IMR-90 (cell line): Measurements from ENCODE around the gene PTGDR. TPM values are rescaled to one million over a fixed set of nuclear protein-coding genes. Genes with fewer than 3 reads are reported as not detected.

ENCODE experiments used
- ATAC-seq: fragments of 200-7000 bp; cut with Tn5 transposase; 2 replicates; pipeline ENCODE4 v1.9.1; 2020; ENCODE audit warnings: low read depth, mild to moderate bottlenecking, moderate library complexity
- BruUV-seq: library from RNA; stranded (reverse); fragments of 400-500 nt; replicated peaks from 2 replicates; lab custom pipeline; 2021; lab: Mats Ljungman, UMichigan
- CTCF ChIA-PET: fragments of 300-600 bp; formaldehyde crosslinking; extraction: SDS; loops from one replicate; lab custom pipeline; 2021; ENCODE audit warnings: antibody characterized with exemption; lab: Yijun Ruan, JAX
- POLR2A ChIA-PET: fragments of 300-600 bp; sonication (Branson Sonifier 250); formaldehyde crosslinking; loops from one replicate; lab custom pipeline; 2022; ENCODE audit warnings: antibody characterized with exemption; ENCODE audit not compliant: unreplicated experiment; lab: Charles Lee
- DNase-seq: peaks from one replicate; pipeline ENCODE4 v3.0.0; 2013
- H2AFZ ChIP-seq: replicated peaks from 2 replicates; pipeline ENCODE3; 2013; ENCODE audit warnings: low read length, mild to moderate bottlenecking; ENCODE audit not compliant: poor library complexity
- H2AK5ac ChIP-seq: 2 replicates; pipeline ENCODE4 v1.6.1; 2013; ENCODE audit warnings: low read depth, low read length, inconsistent platforms
- H2AK9ac ChIP-seq: replicated peaks from 2 replicates; pipeline ENCODE3; 2013; ENCODE audit warnings: mild to moderate bottlenecking, low read depth, low read length, moderate library complexity; ENCODE audit not compliant: poor library complexity
- H2BK120ac ChIP-seq: 2 replicates; pipeline ENCODE4 v1.6.1; 2013; ENCODE audit warnings: low read depth, low read length, inconsistent platforms
- H2BK15ac ChIP-seq: 3 replicates; pipeline ENCODE4 v1.6.1; 2013; ENCODE audit warnings: low read depth, low read length, inconsistent platforms
- H2BK20ac ChIP-seq: 2 replicates; pipeline ENCODE4 v1.6.1; 2013; ENCODE audit warnings: low read depth, mild to moderate bottlenecking, inconsistent platforms, low read length, moderate library complexity
- H2BK5ac ChIP-seq: 2 replicates; pipeline ENCODE4 v1.6.1; 2013; ENCODE audit warnings: mild to moderate bottlenecking, low read depth, low read length, inconsistent platforms; ENCODE audit not compliant: poor library complexity, severe bottlenecking
- H3K14ac ChIP-seq: replicated peaks from 2 replicates; pipeline ENCODE4 v1.6.1; 2013; ENCODE audit warnings: low read depth, low read length, inconsistent platforms
- H3K18ac ChIP-seq: 2 replicates; pipeline ENCODE4 v1.6.1; 2013; ENCODE audit warnings: low read depth, low read length, control low read depth
- H3K23ac ChIP-seq: 2 replicates; pipeline ENCODE4 v1.6.1; 2013; ENCODE audit warnings: low read depth, low read length, inconsistent platforms
- H3K27ac ChIP-seq: 2 replicates; pipeline ENCODE4 v1.5.1; 2013; ENCODE audit warnings: mild to moderate bottlenecking, control low read depth, low read length; ENCODE audit not compliant: insufficient read depth
- H3K27me3 ChIP-seq: 2 replicates; pipeline ENCODE4 v1.6.1; 2013; ENCODE audit warnings: low read length; ENCODE audit not compliant: control insufficient read depth, insufficient read depth
- H3K36me3 ChIP-seq: 2 replicates; pipeline ENCODE4 v1.6.1; 2013; ENCODE audit warnings: low read length, mixed read lengths; ENCODE audit not compliant: control insufficient read depth, insufficient read depth
- H3K4ac ChIP-seq: 2 replicates; pipeline ENCODE4 v1.6.1; 2013; ENCODE audit warnings: low read depth, low read length, inconsistent platforms
- H3K4me1 ChIP-seq: 2 replicates; pipeline ENCODE4 v1.6.1; 2013; ENCODE audit warnings: low read length, mixed read lengths; ENCODE audit not compliant: control insufficient read depth, insufficient read depth
- H3K4me2 ChIP-seq: 2 replicates; pipeline ENCODE4 v1.6.1; 2013; ENCODE audit warnings: low read depth, mild to moderate bottlenecking, control low read depth, low read length, moderate library complexity
- H3K4me3 ChIP-seq: 2 replicates; pipeline ENCODE4 v1.5.1; 2013; ENCODE audit warnings: low read depth, mild to moderate bottlenecking, control low read depth, low read length, moderate library complexity; ENCODE audit not compliant: insufficient read depth
- H3K56ac ChIP-seq: 2 replicates; pipeline ENCODE4 v1.6.1; 2013; ENCODE audit warnings: low read length, inconsistent platforms; ENCODE audit not compliant: insufficient read depth; ENCODE audit errors: extremely low read depth
- H3K79me1 ChIP-seq, 2 experiments: 2 replicates each; pipeline ENCODE4 v1.6.1; 2013; ENCODE audit warnings: low read length in 2 of 2, inconsistent platforms in 1 of 2, low read depth in 1 of 2
- H3K9ac ChIP-seq: 2 replicates; pipeline ENCODE4 v1.6.1; 2013; ENCODE audit warnings: low read depth, low read length, control low read depth
- H3K9me1 ChIP-seq: 2 replicates; pipeline ENCODE4 v1.6.1; 2013; ENCODE audit warnings: low read length, inconsistent platforms; ENCODE audit not compliant: insufficient read depth
- H3K9me3 ChIP-seq: 2 replicates; pipeline ENCODE4 v1.6.1; 2013; ENCODE audit warnings: low read length; ENCODE audit not compliant: control insufficient read depth, insufficient read depth
- H4K20me1 ChIP-seq: 2 replicates; pipeline ENCODE4 v1.6.1; 2013; ENCODE audit warnings: low read length, inconsistent platforms; ENCODE audit not compliant: insufficient read depth
- H4K5ac ChIP-seq: 2 replicates; pipeline ENCODE4 v1.6.1; 2013; ENCODE audit warnings: mild to moderate bottlenecking, low read depth, low read length, control low read depth
- H4K8ac ChIP-seq, 2 experiments: 2 replicates each; pipeline ENCODE4 v1.6.1; 2013; ENCODE audit warnings: low read depth in 2 of 2, low read length in 2 of 2, control low read depth in 1 of 2, inconsistent platforms in 1 of 2
- H4K91ac ChIP-seq: 2 replicates; pipeline ENCODE4 v1.6.1; 2013; ENCODE audit warnings: low read depth, low read length, inconsistent platforms; ENCODE audit not compliant: insufficient read depth
- CEBPB ChIP-seq: IDR thresholded peaks from 2 replicates; pipeline ENCODE4 v1.6.1; 2012; ENCODE audit warnings: low read depth, low read length, improper control_type of control experiment
- CHD1 ChIP-seq: IDR thresholded peaks from 2 replicates; pipeline ENCODE4 v1.6.1; 2012; ENCODE audit warnings: low read depth, low read length, improper control_type of control experiment
- FOS ChIP-seq: fragments of 150-350 bp; IDR thresholded peaks from 2 replicates; pipeline ENCODE4 v1.6.1; 2016; ENCODE audit warnings: low read depth, low read length
- MAFK ChIP-seq: IDR thresholded peaks from 2 replicates; pipeline ENCODE4 v1.6.1; 2012; ENCODE audit warnings: low read depth, low read length, improper control_type of control experiment
- MAZ ChIP-seq: IDR thresholded peaks from 2 replicates; pipeline ENCODE4 v1.6.1; 2012; ENCODE audit warnings: low read depth, mild to moderate bottlenecking, low read length, improper control_type of control experiment, moderate library complexity, borderline replicate concordance
- RAD21 ChIP-seq: IDR thresholded peaks from 2 replicates; pipeline ENCODE4 v1.6.1; 2012; ENCODE audit warnings: low read length, improper control_type of control experiment
- RCOR1 ChIP-seq: IDR thresholded peaks from 2 replicates; pipeline ENCODE4 v1.6.1; 2012; ENCODE audit warnings: mild to moderate bottlenecking, low read length, improper control_type of control experiment; ENCODE audit not compliant: insufficient replicate concordance
- SMC3 ChIP-seq: fragments of 150-350 bp; IDR thresholded peaks from 2 replicates; pipeline ENCODE4 v1.6.1; 2016; ENCODE audit warnings: low read depth, mild to moderate bottlenecking, antibody characterized with exemption, low read length, moderate library complexity
- USF2 ChIP-seq: fragments of 150-350 bp; IDR thresholded peaks from 2 replicates; pipeline ENCODE4 v1.6.1; 2017; ENCODE audit warnings: mild to moderate bottlenecking, antibody characterized with exemption, low read length, low read depth
- WGBS, 2 experiments: methylation state at CpG; one replicate each; pipeline versions ENCODE4 v1.1.5 to v1.1.7; 2013; ENCODE audit warnings: missing lambda C conversion rate in 2 of 2; ENCODE audit not compliant: insufficient read length in 1 of 2; ENCODE audit errors: extremely low coverage in 2 of 2; 5-methylcytosine and 5-hydroxymethylcytosine counted together
- dilution Hi-C: fragments of 300-500 bp; cut with HindIII; formaldehyde crosslinking; loops from one replicate; pipeline ENCODE4 v1.14.3; 2018; ENCODE audit warnings: low sequenced_read_pairs; ENCODE audit not compliant: unreplicated experiment
- in situ Hi-C: fragments of 300-500 bp; cut with MboI; formaldehyde crosslinking; loops from 3 replicates; pipeline ENCODE4 v1.14.3; 2019; ENCODE audit warnings: low sequenced_read_pairs, inconsistent platforms, mixed read lengths
- intact Hi-C: fragments of 100-400 bp; cut with micrococcal nuclease; formaldehyde crosslinking; loops from 2 replicates; pipeline ENCODE4 v1.10.0; 2022
- polyA plus RNA-seq, 3 experiments: library from polyadenylated mRNA; depleted of rRNA; stranded (reverse); fragments of >200 nt; gene quantifications; 2 replicates each; pipeline ENCODE4 v1.2.3, GENCODE V29; 2012; ENCODE audit warnings: low replicate concordance in 1 of 3
- total RNA-seq: library from RNA; depleted of rRNA; stranded (reverse); fragments of >200 nt; gene quantifications from 2 replicates; pipeline ENCODE4 v1.2.3, GENCODE V29; 2012

PTGDR gene
- total and polyA plus RNA-seq, 2 of the 4 experiments (the other 2 are of a cell fraction) = not detected

- Histone ChIP-seq H3K4me2 (peak overlapping the region; percentile 91), H3K4me1 (peaks cover 8% of the 10 kb centered on the region), H3K36me3 (peaks cover 4% of the 10 kb centered on the region; the same call in 1 of the 2 replicates), H4K8ac (peak overlapping the region; percentile 56 to 87), H3K4ac (peak overlapping the region; percentile 89), H2BK20ac (peak overlapping the region; percentile 92), H3K27ac (peak overlapping the region; percentile 86), H3K9me3 (no peaks in the 10 kb centered on the region), H3K79me1 (peaks cover 15 to 67% of the 10 kb centered on the region in 2 experiments; a peak in 3 of 4 replicates), H2AK9ac (peak overlapping the region; percentile 58), H3K27me3 (no peaks in the 10 kb centered on the region), H4K5ac (peak overlapping the region; percentile 59; the same call in 1 of the 2 replicates), H3K18ac (peak overlapping the region; percentile 92), H4K20me1 (peaks cover 5% of the 10 kb centered on the region), H3K9me1 (peaks cover 4% of the 10 kb centered on the region; the same call in 1 of the 2 replicates), H3K9ac (peak overlapping the region; percentile 95), H2BK15ac (peak overlapping the region; percentile 93), H3K14ac (peak overlapping the region; percentile 93), H3K56ac (peak overlapping the region; percentile 81), H2AK5ac (peak overlapping the region; percentile 80; the same call in 1 of the 2 replicates), H2BK5ac (peak overlapping the region; percentile 88), H2BK120ac (peak overlapping the region; percentile 93), H3K23ac (peak overlapping the region; percentile 98), H2AFZ (peak overlapping the region; percentile 25), H4K91ac (peak overlapping the region; percentile 91), H3K4me3 (peak overlapping the region; percentile 90)
- in situ Hi-C loops = loop anchor here (25.0 kb wide), 1 partner anchor 374 kb away; the partner anchor contains the start of gene ERO1A
- no TSS peak for BruUV-seq
- TF ChIP-seq FOS = no peak
- no peak for TF ChIP-seq CEBPB
- TF ChIP-seq USF2 = no peak
- TF ChIP-seq SMC3 = peak; percentile 4; the same call in 1 of the 2 replicates
- no peak for TF ChIP-seq RCOR1
- no peak for TF ChIP-seq CHD1
- TF ChIP-seq MAFK = 0 out of 2 replicates have a peak, but pooled peaks have one; percentile 22
- TF ChIP-seq RAD21 = no peak
- TF ChIP-seq MAZ = no peak
- DNase-seq (peak; percentile 58), ATAC-seq (no peak)
- dilution Hi-C loops = no loop called here
- ChIA-PET POLR2A (interaction anchor here (1.4 kb wide), 1 partner anchor 145 kb away, joined by 6 read pairs; no protein-coding TSS in a partner anchor), CTCF (interaction anchor here (0.6 kb wide), 1 partner anchor 41 kb away, joined by 3 read pairs; no protein-coding TSS in a partner anchor)
- intact Hi-C loops = loop anchor here (5.0 kb wide), 1 partner anchor 379 kb away; no protein-coding TSS in a partner anchor
- no CpG with 5 or more reads among the region's 5 CpGs for WGBS, 2 experiments
Observed at GRCh38 chr14:52312931-52313355, 45.4 kb downstream of the PTGDR start.
